ENCODE measurements around the gene ISLR.
A peak's percentile ranks its signal among the peaks of the same experiment; 100 is the strongest.

The ISLR gene

GRCh38 chr15:74173380-74174218 lies at the start of gene ISLR:
Gene ISLR (plus strand): TSS chr15:74173710. CDS start chr15:74174859, 1,149 bp downstream.
- DNase-seq (ENCODE audit: low read depth) = no peak

- DNase-seq (ENCODE audit: low read depth) = no peak
Observed at GRCh38 chr15:74124196-74124595, 49.3 kb upstream of the ISLR start.

GRCh38 chr15:74124759-74125158 lies 48.8 kb upstream of the ISLR start:
- no peak for DNase-seq (ENCODE audit: low read depth)

- peak; percentile 64 for DNase-seq (ENCODE audit: low read depth)
Observed at GRCh38 chr15:74127255-74127953, 46.1 kb upstream of the ISLR start.

- DNase-seq (ENCODE audit: low read depth) = no peak
Observed at GRCh38 chr15:74127954-74128784, 45.3 kb upstream of the ISLR start.

- DNase-seq (ENCODE audit: low read depth) = no peak
Observed at GRCh38 chr15:74128785-74129585, 44.5 kb upstream of the ISLR start.

- no peak for DNase-seq (ENCODE audit: low read depth)
Observed at GRCh38 chr15:74129586-74130154, 43.8 kb upstream of the ISLR start.

GRCh38 chr15:74130155-74130848 lies 43.2 kb upstream of the ISLR start, which contains the start of gene ISLR2:
Gene ISLR2 (plus strand): TSS chr15:74130586. CDS start chr15:74132755, 2,169 bp downstream.
- no peak for DNase-seq (ENCODE audit: low read depth)

GRCh38 chr15:74130849-74131627 lies 42.5 kb upstream of the ISLR start:
- DNase-seq (ENCODE audit: low read depth) = no peak

- no peak for DNase-seq (ENCODE audit: low read depth)
Observed at GRCh38 chr15:74131628-74132413, 41.7 kb upstream of the ISLR start.

- no peak for DNase-seq (ENCODE audit: low read depth)
Observed at GRCh38 chr15:74132681-74133651, 40.5 kb upstream of the ISLR start.

- DNase-seq (ENCODE audit: low read depth) = no peak
Observed at GRCh38 chr15:74133694-74134386, 39.7 kb upstream of the ISLR start.

GRCh38 chr15:74134387-74135027 lies 39.0 kb upstream of the ISLR start:
- no peak for DNase-seq (ENCODE audit: low read depth)

- DNase-seq (ENCODE audit: low read depth) = no peak
Observed at GRCh38 chr15:74135041-74135565, 38.4 kb upstream of the ISLR start.

- DNase-seq (ENCODE audit: low read depth) = no peak
Observed at GRCh38 chr15:74136540-74136813, 37.0 kb upstream of the ISLR start.

- no peak for DNase-seq (ENCODE audit: low read depth)
Observed at GRCh38 chr15:74136814-74137536, 36.5 kb upstream of the ISLR start.
